Activated CD8-positive, alpha-beta memory T cell treated with anti-CD3 and anti-CD28 coated beads, Interleukin-2, amount 50 U/mL, for 24 hours (primary cell): ENCODE data around the gene CAMK1D.
"Not testable (repeated sequence)": the region's sequence is repeated elsewhere in the genome, so short reads cannot be mapped to it uniquely, and the experiment has no call there.

Source experiments
- DNase-seq: peaks from one replicate; pipeline ENCODE4 v3.0.0-alpha.2; 2020; ENCODE audit errors: extremely low read depth

Gene CAMK1D

GRCh38 chr10:12846718-12847117 lies 497.4 kb downstream of the CAMK1D start:
- no peak for DNase-seq

DNA sequence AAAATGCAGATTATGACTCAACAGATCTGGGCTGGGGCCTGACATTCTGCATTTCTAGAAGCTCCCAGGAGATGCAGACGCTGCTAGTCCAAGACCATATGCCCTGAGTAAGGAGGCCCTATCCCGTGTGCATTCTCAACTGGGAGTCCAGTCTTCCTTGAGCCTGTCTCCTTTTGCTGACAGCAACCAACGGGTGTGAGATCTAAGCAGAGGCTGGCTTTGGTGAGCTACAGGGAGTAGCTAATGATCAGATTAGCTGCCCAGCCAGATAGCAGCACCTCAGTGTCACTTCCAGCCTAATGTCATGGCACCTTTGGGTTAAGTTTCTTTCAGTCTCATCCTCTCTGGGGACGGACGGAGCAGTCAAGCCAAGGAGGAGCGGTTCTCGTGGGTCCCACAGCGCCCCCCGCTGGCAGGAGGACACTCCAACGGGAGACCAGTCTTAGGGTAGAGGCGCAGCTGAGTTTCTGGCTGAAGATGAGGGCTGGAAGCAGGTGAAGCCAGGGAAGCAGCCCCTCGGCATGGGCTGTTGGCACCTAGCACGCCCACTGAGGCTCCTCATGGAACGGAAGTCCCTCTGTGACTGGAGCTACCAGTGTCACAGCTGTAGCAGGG lies 498.1 kb downstream of the CAMK1D start:
- DNase-seq, result no peak

GRCh38 chr10:12848439-12849173 lies 499.3 kb downstream of the CAMK1D start:
- DNase-seq, result no peak

GRCh38 chr10:12849319-12850181 lies 500.2 kb downstream of the CAMK1D start:
- DNase-seq, result no peak

DNA sequence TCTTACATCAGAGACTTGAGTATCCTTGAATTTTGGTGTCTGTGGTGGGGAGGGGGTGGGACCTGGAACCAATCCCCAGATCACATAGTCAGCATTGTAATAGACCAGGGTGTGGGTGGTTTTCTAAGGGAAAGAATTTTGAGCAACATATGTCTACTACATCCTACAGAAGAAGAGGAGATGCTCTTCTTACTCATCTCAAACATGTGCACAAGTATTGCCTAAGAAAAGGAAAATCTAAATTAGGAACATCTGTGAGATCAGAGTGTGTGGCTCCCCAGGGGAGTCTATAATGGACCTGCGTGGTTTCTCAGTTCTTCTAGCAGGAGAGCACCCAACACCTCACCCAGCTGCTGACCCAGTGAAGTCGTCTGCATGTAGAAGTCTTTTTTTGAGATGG lies 503.3 kb downstream of the CAMK1D start:
- no peak for DNase-seq

- no peak for DNase-seq
These were observed 505.6 kb downstream of the CAMK1D start for GRCh38 chr10:12854988-12855387.

GRCh38 chr10:12862459-12862858 lies 513.1 kb downstream of the CAMK1D start:
- DNase-seq, result no peak

GRCh38 chr10:12865515-12865914 lies 516.2 kb downstream of the CAMK1D start:
- not testable (repeated sequence) for DNase-seq

- no peak for DNase-seq
These were observed 518.9 kb downstream of the CAMK1D start for GRCh38 chr10:12868229-12868628.

GRCh38 chr10:12869427-12869826 lies 520.1 kb downstream of the CAMK1D start:
- no peak for DNase-seq

- no peak for DNase-seq
These were observed 523.2 kb downstream of the CAMK1D start for GRCh38 chr10:12872577-12872976.

GRCh38 chr10:12873172-12873571 lies 523.8 kb downstream of the CAMK1D start:
- DNase-seq, result no peak

DNA sequence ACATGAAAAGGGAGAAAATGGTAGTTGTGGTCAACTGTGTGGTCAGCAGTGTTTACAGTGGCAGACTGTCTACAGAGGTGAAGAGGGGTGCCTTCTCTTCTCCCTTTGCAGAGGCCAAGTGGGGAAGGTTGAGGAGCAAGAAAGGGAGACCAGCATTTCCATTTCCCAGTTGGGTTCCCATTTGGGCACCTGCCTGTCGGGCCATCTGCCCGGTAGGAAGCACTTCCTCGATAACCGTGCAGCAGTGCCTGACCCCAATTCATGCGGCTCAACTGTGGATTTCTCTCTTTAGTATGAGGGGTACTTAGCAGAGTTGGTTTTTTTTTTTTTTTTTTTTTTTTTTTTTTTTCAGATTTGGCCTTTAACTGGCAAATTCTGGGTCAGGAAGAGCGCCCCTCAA lies 525.2 kb downstream of the CAMK1D start:
- no peak for DNase-seq

- DNase-seq, result no peak
These were observed 525.8 kb downstream of the CAMK1D start for GRCh38 chr10:12875100-12875499.

DNA sequence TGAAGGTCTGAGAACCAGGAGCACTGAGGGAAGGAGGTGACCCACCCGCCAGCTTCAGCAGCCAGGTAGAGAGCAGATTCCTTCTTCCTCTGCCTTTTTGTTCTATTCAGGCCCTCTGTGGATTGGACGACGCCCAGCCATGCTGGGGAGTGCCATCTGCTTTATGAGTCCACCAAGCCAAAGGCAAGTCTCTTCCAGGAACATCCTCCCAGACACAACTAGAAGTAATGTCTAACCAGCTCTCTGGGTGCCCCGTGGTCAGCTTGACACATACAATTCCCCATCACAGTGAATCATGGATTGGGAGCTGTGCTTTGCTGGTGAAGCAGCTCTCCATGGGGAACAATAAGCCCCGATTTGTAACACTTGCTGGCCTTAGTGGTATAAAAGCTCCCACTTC lies 526.9 kb downstream of the CAMK1D start:
- DNase-seq, result no peak

- no peak for DNase-seq
These were observed 527.8 kb downstream of the CAMK1D start for GRCh38 chr10:12877150-12877549.

GRCh38 chr10:12880423-12880822 lies 531.1 kb downstream of the CAMK1D start:
- no peak for DNase-seq

- DNase-seq, result no peak
These were observed 535.5 kb downstream of the CAMK1D start for GRCh38 chr10:12884851-12885250.
